ENCODE results near the gene SLC10A1. TPM values are rescaled to one million over a fixed set of nuclear protein-coding genes. Genes with fewer than 3 reads are reported as not detected.

The SLC10A1 gene
- total RNA-seq, 4 donors from 2014 or later = not detected

DNA sequence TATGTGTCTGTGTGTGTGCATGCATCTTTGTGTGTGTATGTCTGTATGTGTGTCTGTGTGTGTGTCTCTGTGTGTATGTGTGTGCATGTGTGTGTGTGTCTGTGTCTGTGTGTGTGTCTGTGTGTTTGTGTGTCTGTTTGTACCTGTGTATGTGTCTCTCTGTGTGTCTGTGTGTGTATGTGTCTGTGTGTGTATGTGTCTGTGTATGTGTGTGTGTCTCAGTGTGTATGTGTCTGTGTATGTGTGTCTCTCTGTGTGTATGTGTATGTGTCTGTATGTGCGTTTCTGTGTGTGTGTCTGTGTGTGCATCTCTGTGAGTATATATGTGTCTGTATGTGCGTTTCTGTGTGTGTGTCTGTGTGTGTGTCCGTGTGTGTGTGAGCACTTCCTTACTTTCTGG is 42.6 kb upstream of the SLC10A1 start:
- DNase-seq (ENCODE audit: low spot score) = no peak
- TF ChIP-seq, protein P1, sequence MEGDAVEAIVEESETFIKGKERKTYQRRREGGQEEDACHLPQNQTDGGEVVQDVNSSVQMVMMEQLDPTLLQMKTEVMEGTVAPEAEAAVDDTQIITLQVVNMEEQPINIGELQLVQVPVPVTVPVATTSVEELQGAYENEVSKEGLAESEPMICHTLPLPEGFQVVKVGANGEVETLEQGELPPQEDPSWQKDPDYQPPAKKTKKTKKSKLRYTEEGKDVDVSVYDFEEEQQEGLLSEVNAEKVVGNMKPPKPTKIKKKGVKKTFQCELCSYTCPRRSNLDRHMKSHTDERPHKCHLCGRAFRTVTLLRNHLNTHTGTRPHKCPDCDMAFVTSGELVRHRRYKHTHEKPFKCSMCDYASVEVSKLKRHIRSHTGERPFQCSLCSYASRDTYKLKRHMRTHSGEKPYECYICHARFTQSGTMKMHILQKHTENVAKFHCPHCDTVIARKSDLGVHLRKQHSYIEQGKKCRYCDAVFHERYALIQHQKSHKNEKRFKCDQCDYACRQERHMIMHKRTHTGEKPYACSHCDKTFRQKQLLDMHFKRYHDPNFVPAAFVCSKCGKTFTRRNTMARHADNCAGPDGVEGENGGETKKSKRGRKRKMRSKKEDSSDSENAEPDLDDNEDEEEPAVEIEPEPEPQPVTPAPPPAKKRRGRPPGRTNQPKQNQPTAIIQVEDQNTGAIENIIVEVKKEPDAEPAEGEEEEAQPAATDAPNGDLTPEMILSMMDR (IDR thresholded peaks at IDR 0.05) = no peak
- no peak for ATAC-seq (ENCODE audit: low FRiP score)

DNA sequence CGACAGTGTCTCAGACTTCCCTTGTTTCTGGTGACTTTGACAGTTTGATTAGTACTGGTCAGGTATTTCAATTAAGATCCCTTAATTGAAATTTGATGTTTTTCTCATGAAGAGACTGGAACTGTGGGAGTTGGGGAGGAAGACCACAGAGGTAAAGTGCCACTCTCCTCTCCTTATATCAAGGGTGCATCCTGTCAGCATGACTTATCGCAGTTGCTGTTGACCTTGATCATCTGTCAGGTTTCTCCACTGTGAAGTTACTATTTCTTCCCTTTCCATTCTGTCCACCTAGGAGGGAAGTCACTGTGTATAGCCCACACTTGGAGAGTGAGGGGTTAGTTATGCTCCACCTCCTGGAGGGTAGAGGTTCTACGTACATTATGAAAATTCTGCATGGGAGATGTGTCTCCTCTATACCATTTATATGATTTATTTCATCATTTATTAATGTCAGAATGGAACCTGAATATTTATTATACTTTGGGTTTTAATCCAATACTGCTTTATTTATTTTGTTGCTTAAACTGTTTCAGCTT is 41.9 kb upstream of the SLC10A1 start:
- DNase-seq (ENCODE audit: low spot score) = no peak
- TF ChIP-seq, protein P1 (IDR thresholded peaks at IDR 0.05) = no peak
- no peak for ATAC-seq (ENCODE audit: low FRiP score)

DNA sequence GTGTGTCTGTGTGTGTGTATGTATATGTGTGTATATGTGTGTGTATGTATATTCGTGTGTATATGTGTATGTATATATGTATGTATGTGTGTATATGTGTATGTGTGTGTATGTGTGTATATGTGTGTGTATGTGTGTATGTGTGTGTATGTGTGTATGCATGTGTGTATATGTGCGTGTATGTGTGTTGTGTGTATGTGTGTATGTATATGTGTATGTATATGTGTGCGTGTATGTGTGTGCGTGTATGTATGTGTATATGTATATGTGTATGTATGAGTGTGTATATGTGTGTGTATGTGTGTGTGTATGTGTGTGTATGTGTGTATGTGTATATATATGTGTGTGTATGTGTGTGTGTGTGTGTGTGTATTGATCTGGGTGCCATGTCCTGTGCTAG is 31.8 kb upstream of the SLC10A1 start:
- DNase-seq (ENCODE audit: low spot score) (no peak), ATAC-seq (ENCODE audit: low FRiP score) (no peak)
- TF ChIP-seq, protein P1 (IDR thresholded peaks at IDR 0.05) = no peak

DNA sequence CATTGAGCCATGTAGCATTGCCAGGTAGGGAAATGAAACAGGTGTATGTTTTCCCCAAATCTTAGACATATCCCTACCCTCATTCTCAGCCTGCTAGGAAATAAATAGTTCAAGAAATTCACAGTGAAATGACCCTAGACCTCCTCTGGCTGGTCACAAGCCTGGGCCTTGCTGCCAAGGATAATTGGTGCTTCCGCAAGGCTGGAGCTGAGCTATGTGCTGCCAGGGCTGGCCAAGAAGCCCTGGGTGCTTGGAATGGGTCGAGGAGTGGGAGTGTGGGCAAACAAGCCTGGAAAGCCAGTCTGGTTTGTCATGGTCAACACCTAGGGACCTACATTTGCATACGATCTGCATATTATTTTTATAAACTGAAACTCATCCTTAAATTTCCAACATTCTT is 31.3 kb upstream of the SLC10A1 start:
- no peak for DNase-seq (ENCODE audit: low spot score)
- no peak for ATAC-seq (ENCODE audit: low FRiP score)
- TF ChIP-seq, protein P1 (IDR thresholded peaks at IDR 0.05) = no peak

DNA sequence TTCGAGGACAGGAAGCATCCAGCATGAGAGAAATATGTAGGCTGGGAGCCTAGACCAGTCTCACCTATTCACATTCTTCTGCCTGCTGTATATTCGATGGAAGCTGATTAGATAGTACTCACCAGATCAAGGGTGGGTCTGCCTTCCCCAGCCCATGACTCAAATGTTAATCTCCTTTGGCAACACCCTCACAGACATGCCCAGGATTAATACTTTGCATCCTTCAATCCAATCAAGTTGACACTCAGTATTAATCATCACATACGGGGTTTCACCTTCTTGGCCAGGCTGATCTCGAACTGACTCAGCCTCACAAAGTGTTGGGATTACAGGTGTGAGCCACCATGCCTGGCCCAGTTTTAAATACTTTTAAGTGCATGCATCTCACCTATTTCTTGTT is 30.5 kb upstream of the SLC10A1 start:
- ATAC-seq (ENCODE audit: low FRiP score) = no peak
- TF ChIP-seq, protein P1 (IDR thresholded peaks at IDR 0.05) = no peak
- DNase-seq (ENCODE audit: low spot score) = no peak

DNA sequence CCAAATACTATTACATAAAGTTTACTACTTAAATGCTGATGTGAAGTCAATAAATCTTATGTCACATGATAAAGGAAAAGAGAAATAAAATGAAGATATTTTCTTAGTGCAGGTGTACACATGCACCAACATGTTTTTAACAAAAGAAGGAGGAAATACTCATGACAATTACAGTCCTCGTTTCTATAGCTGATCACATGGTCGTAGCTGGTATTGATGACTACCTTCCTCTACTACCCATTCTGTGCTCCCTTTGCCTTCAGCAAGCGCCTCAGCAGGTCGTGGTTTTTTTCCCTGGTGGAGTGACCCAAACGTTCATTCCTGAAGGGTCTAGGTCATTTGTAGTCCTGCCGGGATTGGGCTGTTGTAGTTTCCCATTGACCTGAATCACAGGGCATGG is 25.4 kb upstream of the SLC10A1 start:
- TF ChIP-seq, protein P1 (IDR thresholded peaks at IDR 0.05) = no peak
- no peak for ATAC-seq (ENCODE audit: low FRiP score)
- no peak for DNase-seq (ENCODE audit: low spot score)

DNA sequence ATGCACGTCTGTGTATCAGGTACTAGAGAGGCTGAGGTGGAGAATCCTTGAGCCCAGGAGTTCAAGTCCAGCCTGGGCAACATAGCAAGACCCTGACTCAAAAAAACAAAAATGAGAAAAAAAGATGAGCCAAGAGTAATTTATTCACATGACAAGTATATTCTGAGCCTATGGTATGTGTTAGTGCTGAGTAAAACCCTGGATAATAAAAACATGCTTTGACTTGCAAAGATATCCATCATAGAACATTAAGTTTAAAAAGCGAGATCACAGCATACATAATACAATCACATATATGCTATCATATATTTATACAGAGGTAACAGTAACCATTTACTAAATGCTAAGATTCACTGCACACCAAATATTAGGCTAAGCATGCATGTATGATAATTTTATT is 23.9 kb upstream of the SLC10A1 start:
- ATAC-seq (ENCODE audit: low FRiP score) (no peak), DNase-seq (ENCODE audit: low spot score) (no peak)
- TF ChIP-seq, protein P1 (IDR thresholded peaks at IDR 0.05) = no peak

Measured in omental fat pad (tissue), 4 donors.